ENCODE results near the gene CERS1.

GRCh38 chr19:18867751-18868150, 28.2 kb downstream of the CERS1 start:
- TF ChIP-seq CTCF (IDR thresholded peaks at IDR 0.05 in 2 of 3, conservative IDR thresholded peaks at IDR 0.05 in 1 of 3; ENCODE audit: control insufficient read depth in 2 of 3, extremely low read depth in 1 of 3, insufficient read depth in 1 of 3, low read depth in 3 of 3, low read length in 3 of 3) (no peak), TARDBP (IDR thresholded peaks at IDR 0.05; ENCODE audit: borderline replicate concordance) (no peak), POLR2A (IDR thresholded peaks at IDR 0.05; ENCODE audit: low read depth, low read length) (no peak), RBBP5 (conservative IDR thresholded peaks at IDR 0.05) (no peak), REST (IDR thresholded peaks at IDR 0.05; ENCODE audit: low read depth, low read length) (no peak), FOS (IDR thresholded peaks at IDR 0.05; ENCODE audit: borderline replicate concordance, extremely low read depth, insufficient read length) (no peak), MEF2A (IDR thresholded peaks at IDR 0.05; ENCODE audit: insufficient read depth, low read depth, low read length) (no peak), EP300 (IDR thresholded peaks at IDR 0.05; ENCODE audit: borderline replicate concordance in 1 of 2, control insufficient read depth in 1 of 2, low read depth in 2 of 2, low read length in 2 of 2) (no peak), E2F8 (IDR thresholded peaks at IDR 0.05; ENCODE audit: low read depth, partially characterized antibody) (no peak), SMC3 (IDR thresholded peaks at IDR 0.05; ENCODE audit: borderline replicate concordance, low read length) (no peak), YY1 (IDR thresholded peaks at IDR 0.05; ENCODE audit: low read depth, low read length) (no peak)
